Nephron progenitor cell (in vitro differentiated cells): Measurements from ENCODE around the gene NEK6.
A peak's percentile ranks its signal among the peaks of the same experiment; 100 is the strongest.

Experiments used
- DNase-seq: peaks from one replicate; pipeline ENCODE4 v3.0.0; 2021
- H3K27ac Mint-ChIP-seq: 2 replicates; pipeline ENCODE4 v1.8.0; 2021; ENCODE audit warnings: mild to moderate bottlenecking, moderate library complexity, mixed read lengths
- H3K27me3 Mint-ChIP-seq: 2 replicates; pipeline ENCODE4 v1.8.0; 2021; ENCODE audit warnings: mild to moderate bottlenecking, low read depth, mixed read lengths; ENCODE audit not compliant: poor library complexity
- H3K36me3 Mint-ChIP-seq: 2 replicates; pipeline ENCODE4 v1.8.0; 2021; ENCODE audit warnings: low read depth, mixed read lengths
- H3K4me1 Mint-ChIP-seq: 2 replicates; pipeline ENCODE4 v1.8.0; 2021; ENCODE audit warnings: mixed read lengths
- H3K4me3 Mint-ChIP-seq: 2 replicates; pipeline ENCODE4 v1.8.0; 2021; ENCODE audit warnings: mild to moderate bottlenecking, moderate library complexity, mixed read lengths
- H3K9me3 Mint-ChIP-seq: 2 replicates; pipeline ENCODE4 v1.8.0; 2021; ENCODE audit warnings: mild to moderate bottlenecking, moderate library complexity, mixed read lengths
- CTCF ChIP-seq: fragments of 200-600 bp; sonication (generic); IDR thresholded peaks from 2 replicates; pipeline ENCODE4 v1.5.0; 2021; ENCODE audit warnings: antibody characterized with exemption

Gene NEK6

GRCh38 chr9:124307379-124308030 lies 49.8 kb downstream of the NEK6 start:
- H3K9me3 Mint-ChIP-seq = no peaks in the 10 kb centered on the region
- peaks cover 13% of the 10 kb centered on the region for H3K4me1 Mint-ChIP-seq
- no peak for DNase-seq
- H3K27ac Mint-ChIP-seq = no peak overlapping the region
- peaks cover 16% of the 10 kb centered on the region for H3K36me3 Mint-ChIP-seq
- no peak for TF ChIP-seq CTCF
- no peak overlapping the region for H3K4me3 Mint-ChIP-seq
- no peaks in the 10 kb centered on the region for H3K27me3 Mint-ChIP-seq

GRCh38 chr9:124308606-124309491 lies 51.1 kb downstream of the NEK6 start:
- H3K9me3 Mint-ChIP-seq = no peaks in the 10 kb centered on the region
- no peak overlapping the region for H3K4me3 Mint-ChIP-seq
- H3K4me1 Mint-ChIP-seq = peaks cover 13% of the 10 kb centered on the region
- peaks cover 8% of the 10 kb centered on the region for H3K36me3 Mint-ChIP-seq
- peak overlapping the region; percentile 54 for H3K27ac Mint-ChIP-seq
- no peak for DNase-seq
- no peak for TF ChIP-seq CTCF
- no peaks in the 10 kb centered on the region for H3K27me3 Mint-ChIP-seq

- peaks cover 13% of the 10 kb centered on the region for H3K4me1 Mint-ChIP-seq
- H3K9me3 Mint-ChIP-seq = no peaks in the 10 kb centered on the region
- TF ChIP-seq CTCF = no peak
- no peak overlapping the region for H3K27ac Mint-ChIP-seq
- no peaks in the 10 kb centered on the region for H3K27me3 Mint-ChIP-seq
- H3K36me3 Mint-ChIP-seq = peaks cover 5% of the 10 kb centered on the region
- DNase-seq = no peak
- no peak overlapping the region for H3K4me3 Mint-ChIP-seq
Measured at GRCh38 chr9:124309667-124310084, 51.9 kb downstream of the NEK6 start.

- Mint-ChIP-seq H3K36me3 (no peaks in the 10 kb centered on the region), H3K4me1 (peaks cover 6% of the 10 kb centered on the region), H3K4me3 (no peak overlapping the region), H3K27ac (no peak overlapping the region), H3K27me3 (no peaks in the 10 kb centered on the region), H3K9me3 (no peaks in the 10 kb centered on the region)
- DNase-seq = no peak
- TF ChIP-seq CTCF = no peak
Measured at GRCh38 chr9:124311283-124311682, 53.5 kb downstream of the NEK6 start.

GRCh38 chr9:124312290-124313265 lies 54.8 kb downstream of the NEK6 start:
- peaks cover 2% of the 10 kb centered on the region for H3K9me3 Mint-ChIP-seq
- peaks cover 10% of the 10 kb centered on the region for H3K36me3 Mint-ChIP-seq
- peak overlapping the region; percentile 42 for H3K27ac Mint-ChIP-seq
- no peaks in the 10 kb centered on the region for H3K4me1 Mint-ChIP-seq
- no peak overlapping the region for H3K4me3 Mint-ChIP-seq
- no peaks in the 10 kb centered on the region for H3K27me3 Mint-ChIP-seq
- TF ChIP-seq CTCF = no peak
- DNase-seq = no peak
